NCI-H187 treated with DMSO at 0.1 percent for 48 hours (cell line): ENCODE measurements around the gene ONECUT3.

ENCODE experiments used
- DNase-seq: peaks from one replicate; lab custom pipeline; 2025; lab: John Stamatoyannopoulos, UW

Gene ONECUT3

DNA sequence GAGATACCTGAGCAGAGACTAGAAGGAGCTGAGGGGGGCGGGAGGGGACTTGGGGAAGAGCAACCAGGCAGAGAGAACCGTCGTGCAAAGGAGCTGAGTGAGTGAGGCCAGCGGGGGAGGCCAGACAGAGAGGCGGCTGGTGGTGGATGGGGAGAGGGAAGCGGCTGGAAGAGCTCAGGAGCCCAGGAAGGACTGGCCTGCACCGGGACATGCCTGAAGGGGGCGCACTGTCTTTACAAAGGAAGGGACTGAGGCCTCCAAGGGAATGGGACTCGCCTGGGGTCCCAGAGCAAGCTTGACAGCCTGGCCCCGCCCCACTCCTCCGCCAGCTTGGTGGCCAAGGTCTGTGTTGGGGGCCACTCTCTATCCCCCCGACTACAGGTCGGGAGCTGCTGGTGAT lies 14.9 kb downstream of the ONECUT3 start:
- no peak for DNase-seq

DNA sequence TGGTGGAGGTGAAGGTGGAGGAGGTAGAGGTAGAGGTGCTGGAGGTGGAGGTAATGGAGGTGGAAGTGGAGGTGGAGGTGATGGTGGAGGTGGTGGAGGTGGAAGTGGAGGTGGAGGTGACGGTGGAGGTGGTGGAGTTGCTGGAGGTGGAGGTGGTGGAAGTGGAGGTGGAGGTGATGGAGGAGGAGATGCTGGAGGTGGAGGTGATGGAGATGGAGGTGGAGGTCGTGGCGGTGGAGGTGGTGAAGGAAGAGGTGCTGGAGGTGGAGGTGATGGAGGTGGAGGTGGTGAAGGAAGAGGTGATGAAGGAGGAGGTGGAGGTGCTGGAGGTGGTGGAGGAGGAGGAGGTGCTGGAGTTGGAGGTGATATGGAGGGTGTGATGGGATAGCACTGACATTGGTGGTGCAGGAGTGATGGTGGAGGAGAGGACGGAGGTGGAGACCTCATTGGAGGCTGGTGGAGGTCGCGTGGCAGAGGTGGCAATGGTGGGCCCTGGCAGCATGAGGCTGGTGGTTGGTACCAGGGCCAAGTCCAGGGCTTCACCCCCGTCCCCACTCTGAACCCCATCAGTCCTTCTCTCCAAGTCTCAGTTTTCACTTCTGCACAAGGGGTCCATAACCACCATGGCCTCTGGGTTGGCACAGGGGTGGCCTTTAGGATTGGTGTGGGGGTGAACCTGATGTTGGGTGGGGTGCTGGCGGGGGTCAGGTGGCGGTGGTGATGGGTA lies 15.8 kb downstream of the ONECUT3 start:
- DNase-seq = no peak

DNA sequence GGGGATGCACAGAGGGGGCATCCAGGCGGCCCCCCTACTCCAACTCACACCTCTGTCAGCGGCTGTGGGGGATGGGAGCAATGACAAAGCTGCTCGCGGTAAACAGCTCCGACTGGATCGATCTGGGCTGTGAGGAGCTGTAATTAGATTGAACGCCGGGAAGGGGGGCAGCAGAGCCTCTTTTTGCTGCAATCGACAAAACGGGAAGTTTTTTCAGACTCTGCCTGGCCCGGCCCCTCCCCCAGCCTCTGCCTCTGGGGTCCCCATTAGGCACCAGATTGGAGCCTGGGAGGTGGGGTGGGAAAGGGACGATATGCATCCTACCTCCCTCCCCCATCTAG lies 16.3 kb downstream of the ONECUT3 start:
- DNase-seq = no peak

DNA sequence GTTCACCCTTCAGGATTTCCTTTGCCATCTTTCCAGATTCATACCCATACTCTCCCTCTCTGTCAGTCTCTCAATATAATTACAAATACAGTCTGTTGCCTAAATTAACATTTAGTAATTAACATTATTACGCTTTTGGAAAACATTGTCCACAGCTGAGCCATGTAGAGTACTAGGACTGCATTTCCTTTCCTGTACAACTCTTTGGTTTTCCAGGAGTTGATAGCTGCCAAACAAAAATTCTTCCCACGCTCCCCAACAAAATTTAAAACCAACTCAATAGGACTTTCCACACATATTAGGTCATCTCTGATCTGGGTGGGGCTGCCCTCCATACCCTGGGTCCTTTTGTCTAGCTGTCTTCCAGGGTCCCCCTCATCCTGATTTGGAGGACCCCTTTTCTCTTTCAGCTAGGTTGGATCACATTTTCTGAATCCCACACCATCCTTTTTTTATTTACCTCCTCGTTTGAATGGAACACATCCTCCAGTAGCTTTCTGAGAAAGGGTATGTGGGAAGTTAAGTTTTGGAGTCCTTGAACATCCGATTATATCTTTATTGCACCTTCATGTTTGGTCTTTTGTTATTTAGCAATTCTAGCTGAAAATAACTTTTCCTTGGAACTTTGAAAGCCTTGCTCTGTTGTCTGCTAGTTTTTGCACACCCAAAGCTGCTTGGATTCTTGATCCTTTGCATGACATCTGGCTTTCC lies 17.7 kb downstream of the ONECUT3 start:
- no peak for DNase-seq

DNA sequence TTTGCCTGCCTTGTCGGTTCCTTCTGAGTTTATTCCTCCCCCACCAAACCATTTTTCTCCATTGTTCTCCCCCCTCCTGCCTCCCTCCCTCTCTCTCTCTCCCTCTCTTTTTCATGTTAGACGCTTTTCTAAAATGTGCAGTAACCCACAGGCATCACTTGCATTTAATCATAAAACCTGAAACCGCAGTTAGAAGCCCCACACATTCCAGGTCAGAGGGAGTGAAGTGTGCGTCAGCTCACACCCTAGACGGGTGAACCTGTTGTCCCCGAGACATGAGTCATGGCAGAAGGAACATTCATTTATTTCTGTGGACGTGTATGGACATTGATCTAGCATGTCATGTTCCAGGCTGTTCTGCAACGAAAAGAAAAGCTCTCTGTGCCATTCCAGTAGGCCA lies 19.9 kb downstream of the ONECUT3 start:
- no peak for DNase-seq

DNA sequence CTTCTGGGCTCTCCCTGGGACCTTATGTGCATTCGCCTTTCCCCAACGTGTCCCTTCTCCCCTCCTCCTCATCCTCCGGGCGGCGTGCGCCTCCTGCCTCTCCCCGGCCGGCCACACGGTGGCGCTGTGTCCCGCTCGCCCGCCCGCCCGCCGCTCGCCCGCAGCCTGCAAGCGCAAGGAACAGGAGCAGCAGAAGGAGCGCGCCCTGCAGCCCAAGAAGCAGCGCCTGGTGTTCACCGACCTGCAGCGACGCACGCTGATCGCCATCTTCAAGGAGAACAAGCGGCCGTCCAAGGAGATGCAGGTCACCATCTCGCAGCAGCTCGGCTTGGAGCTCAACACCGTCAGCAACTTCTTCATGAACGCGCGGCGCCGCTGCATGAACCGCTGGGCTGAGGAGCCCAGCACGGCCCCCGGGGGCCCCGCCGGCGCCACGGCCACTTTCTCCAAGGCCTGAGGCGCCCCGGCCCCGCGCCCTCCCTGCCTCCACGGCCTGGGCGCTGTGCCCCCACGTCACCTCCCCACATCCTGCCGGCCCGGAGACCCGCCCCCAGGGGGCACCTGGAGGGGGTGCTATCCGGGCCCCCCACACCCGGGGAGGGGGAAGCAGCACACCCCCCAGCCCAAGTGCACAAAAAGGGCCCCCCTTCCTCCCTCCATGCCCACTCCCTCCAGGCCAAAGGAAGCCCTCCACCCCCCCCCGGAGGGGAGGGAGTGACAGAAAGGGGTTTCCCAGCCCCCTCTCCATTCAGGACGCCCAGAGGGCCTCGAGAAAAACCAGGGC lies 21.9 kb downstream of the ONECUT3 start:
- DNase-seq = no peak

DNA sequence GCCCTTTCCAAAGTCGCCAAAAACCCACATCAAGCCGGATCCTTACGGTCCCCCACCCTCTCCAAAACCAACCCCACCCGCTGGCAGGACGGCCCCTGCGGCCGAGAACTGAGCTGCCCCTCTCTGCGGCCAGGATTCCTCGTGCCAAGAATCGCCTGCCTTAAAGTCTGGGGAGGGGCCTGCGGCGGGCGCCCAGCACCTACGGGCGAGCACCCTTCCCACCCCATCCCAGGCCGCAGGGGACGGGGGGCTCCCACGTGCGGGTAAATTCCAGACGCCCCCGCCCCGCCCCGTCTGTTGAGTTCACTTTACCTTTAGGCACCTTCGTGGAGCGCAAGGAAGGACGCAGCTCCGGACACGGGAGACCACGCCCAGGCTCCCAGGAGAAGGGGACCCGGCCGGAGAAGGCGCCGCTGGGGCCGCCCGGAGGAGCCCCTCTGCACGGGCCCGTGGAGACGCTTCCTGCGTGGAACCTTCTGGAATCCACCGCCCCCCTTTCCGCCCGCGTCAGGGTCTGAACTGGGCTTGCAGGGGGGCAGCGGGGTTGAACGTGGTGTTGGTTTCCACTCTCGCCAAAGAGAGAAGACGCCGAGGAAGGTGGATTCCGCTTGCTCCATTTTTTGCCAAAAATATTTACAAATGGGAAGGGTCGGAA lies 22.8 kb downstream of the ONECUT3 start:
- no peak for DNase-seq

DNA sequence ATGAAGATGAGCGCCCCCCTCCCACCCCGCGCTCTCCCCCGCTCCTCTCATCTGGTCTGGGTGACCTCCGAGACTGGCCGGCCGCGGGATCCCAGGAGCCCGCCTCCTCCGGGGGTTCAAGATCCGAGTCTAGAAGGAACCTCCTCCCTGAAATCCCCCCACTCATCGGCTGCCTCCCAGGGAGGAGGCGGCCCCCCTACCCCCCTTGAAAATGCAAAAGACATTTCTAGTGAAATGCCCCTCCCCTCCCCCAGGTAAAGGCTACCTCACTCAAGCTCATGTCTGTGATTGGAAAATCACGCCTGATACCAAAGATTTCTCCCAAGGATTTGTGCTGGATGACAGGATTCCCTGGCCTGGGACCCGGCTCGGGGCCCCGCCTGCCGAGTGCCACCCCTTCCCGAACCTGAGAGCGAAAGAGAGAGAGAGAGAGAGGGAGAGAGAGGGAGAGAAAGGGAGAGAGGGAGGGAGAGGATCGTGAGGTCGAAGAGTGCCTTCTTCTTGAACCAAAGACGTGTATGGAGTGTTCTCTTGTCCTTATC lies 23.4 kb downstream of the ONECUT3 start:
- no peak for DNase-seq

DNA sequence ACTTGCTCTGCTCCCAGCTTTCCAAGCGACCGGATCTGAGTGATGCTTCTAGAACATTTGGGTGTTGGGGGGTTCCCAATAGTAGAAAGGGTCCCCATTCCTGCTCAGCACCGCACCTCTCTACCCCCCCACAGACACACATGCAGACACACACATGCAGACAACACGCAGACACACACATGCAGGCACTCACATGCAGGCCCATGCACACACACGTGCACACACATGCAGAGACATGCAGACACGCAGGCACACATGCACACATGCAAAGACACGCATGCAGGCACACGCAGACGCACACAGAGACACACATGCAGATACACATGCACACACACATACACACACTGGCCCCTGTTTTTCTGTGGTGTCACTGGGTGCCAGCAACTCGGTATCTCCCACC lies 23.8 kb downstream of the ONECUT3 start:
- no peak for DNase-seq

DNA sequence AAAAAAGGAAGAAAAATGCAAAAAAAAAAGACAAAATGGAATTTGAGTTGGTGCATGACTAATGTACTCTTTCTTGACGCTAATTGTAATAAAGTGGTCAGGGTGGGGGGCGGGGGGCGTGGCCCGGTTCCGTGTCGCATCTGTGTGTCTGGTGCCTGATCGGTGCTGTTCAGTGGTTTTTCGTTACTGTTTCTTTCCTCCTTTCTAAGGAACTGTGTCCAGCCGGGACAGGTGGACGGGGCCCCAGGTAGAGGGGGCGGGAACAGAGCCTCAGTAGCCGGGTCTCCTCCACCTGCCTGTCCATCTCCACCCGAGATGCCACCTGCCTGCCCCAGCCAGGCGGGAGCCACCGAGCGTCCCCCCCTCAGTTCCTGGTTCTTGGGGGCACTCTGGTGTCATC lies 26.3 kb downstream of the ONECUT3 start:
- DNase-seq = no peak

DNA sequence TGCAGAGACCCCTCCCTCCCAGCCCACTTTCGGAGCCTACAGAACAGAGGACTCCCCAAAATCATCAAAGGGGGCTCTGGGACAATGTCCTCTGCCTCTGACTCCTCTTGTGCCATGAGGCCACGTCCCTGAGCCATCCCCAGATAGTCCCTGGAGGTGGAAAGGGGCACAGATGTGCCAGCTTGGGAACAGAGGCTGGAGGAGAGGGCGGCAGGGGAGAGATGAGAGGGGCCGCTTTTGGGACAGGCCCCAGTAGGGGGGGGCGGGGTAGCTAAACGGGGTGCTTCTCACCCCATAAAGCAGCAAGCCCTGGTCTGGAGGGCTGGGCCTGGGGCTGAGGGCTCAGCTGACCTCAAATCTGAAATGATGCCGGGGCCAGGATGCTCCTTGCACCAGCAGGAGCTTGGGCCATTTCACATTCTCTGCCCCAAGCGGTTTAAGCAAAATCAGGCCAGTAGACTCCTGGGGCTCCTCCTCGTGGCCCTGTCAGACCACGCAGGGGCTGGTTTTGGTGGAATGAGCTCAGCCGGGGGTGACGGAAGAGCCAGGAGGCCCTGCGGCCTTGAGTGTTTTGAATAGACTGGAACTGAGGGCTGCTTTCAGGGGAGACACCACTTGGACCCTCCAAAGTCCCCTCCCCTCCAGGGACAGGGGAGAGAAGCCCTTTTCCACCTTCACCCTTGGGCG lies 27.1 kb downstream of the ONECUT3 start:
- DNase-seq = no peak

DNA sequence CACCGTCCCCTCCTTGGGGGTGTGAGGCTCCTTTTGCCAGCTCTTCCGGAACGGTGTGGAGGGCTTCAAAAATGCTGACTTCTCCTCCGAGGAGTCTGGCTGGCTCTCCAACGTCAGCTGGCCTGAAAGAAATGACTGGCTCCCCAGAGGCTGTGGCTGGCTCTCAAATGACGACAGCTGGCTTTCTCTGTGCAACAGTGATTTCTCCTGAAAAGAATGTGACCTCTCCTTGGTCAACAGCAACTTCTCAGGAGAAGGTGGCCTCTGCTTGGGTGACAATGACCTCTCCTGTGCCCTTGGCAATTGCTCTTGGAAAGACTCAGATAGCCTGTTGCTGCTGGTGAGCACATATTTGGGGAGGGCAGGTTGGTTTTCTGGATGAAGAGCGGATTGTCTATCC lies 29.2 kb downstream of the ONECUT3 start:
- no peak for DNase-seq

DNA sequence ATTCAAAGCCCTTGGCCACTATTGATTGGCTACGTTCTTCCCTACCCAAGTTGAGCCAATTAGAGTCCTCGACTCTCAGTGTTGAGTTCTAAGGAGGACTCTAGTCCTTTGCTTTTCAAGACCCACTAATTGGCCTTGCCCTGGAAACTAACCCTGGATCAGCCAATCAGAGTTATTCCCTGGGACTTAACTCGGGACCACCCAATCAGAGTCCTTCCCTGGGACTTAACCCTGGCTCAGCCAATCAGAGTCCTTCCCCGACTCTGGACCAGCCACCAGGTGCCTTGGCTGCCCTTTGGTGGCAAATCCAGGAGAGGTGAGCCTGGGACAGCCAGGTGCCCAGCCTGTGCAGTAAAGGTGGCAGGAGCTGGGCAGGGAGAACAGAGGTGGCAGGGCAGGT lies 30.0 kb downstream of the ONECUT3 start:
- DNase-seq = no peak

DNA sequence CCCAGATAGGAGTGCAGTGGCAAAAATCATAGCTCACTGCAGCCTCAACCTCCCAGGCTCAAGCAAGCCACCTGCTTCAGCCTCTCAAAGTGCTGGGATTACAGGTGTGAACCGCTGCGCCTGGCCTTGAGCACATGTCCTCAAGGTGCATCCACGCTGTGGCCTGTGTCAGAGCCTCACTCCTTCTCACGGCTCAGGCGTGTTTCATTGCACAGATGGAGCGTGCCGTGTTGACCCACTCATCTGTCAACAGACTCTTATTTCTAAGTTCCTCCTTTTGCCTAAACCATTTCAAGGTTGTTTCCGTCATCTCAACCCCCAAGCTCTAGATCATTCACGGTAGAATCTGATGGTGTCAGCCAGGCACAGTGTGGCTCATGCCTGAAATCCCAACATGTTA lies 30.6 kb downstream of the ONECUT3 start:
- no peak for DNase-seq

DNA sequence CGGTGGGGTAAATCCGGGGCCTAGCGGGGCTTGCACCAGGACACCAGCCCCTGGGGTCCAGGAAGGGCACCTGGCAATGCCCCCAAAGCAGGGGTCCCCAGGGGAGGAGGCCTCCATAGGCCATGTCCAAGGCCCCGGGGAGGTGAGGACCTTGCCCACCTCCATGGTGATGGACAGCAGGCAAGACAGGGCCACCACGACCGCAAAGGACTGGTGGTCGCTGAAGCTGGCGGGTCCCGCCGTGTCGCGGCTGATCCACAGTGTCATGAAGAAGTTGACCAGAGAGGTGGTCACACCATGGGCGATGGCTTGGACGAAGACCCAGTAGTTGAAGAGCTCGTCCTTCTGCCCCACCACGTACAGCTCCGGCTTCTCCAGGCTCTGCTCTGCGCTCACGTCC lies 32.0 kb downstream of the ONECUT3 start:
- no peak for DNase-seq

DNA sequence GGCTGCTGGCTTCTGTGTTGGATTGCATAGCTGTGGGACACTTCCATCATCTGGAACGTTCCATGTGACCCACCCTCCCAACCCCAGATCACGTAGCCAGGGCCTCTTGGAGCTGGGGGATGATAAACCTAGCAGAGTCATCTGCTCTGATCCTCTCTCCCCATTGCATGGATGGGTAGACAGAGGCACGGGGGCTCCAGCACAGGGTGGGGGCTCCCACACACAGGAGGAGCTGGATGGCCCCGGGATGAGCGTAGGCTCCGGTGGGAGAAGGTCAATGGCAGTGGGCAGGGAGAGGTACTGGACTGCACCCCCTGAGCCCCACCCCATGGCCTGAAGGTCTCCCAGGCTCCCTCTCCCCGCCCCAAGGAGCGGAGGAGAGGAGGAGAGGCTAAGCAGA lies 33.4 kb downstream of the ONECUT3 start:
- DNase-seq = no peak

DNA sequence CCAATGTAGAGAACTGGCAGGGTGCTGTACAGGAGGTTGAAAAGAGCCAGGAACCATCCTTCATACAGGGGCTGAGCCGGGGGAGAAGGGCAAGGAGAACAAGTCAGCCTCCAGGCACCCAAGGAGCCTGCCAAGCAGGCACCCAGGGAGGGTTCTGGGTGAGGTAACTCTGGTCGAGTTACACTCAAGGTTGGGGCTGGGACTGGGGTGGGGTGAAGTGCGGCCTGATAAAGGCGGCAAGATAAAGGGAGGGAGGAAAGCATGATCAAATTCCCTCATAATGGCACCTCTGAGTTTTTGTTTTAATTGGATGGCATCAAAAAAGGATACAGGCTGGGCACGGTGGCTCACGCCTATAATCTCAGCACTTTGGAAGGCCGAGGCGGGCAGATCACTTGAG lies 33.8 kb downstream of the ONECUT3 start:
- DNase-seq = no peak

DNA sequence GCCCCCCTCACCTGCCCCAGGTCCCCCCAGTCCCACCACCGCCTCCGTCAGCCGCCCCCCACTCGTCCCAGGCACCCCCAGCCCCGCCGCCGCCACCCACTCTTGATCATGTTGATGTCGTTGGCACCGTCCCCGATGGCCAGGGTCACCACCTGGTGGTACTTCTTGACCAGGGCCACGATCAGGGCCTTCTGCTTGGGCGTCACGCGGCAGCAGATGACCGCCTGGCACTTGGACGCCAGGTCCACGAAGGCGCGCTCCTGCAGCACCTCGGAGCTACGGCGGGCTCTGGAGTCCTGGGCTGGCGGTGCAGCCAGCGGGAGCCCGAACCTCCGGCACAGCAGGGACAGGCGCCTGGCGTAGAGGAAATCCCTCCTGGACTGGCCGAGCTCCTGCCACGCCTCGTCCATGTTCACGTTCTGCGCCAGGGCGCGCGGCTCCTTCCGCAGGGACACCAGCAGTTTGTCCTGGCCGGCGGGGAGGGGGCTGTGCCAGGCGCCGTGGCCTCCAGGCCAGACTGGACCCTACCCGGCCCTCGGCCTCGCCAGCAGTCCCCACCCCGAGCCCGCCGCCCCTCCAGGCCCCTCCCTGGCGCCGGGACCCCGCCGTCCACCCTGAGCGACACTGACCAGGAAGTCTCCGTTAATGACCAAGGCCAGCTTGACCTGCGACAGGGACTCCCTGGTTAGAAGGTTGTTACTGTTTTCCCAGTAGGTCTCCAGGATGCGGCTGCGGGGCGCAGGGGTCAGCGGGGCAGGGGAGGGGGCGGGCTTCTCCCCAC lies 36.1 kb downstream of the ONECUT3 start:
- no peak for DNase-seq

DNA sequence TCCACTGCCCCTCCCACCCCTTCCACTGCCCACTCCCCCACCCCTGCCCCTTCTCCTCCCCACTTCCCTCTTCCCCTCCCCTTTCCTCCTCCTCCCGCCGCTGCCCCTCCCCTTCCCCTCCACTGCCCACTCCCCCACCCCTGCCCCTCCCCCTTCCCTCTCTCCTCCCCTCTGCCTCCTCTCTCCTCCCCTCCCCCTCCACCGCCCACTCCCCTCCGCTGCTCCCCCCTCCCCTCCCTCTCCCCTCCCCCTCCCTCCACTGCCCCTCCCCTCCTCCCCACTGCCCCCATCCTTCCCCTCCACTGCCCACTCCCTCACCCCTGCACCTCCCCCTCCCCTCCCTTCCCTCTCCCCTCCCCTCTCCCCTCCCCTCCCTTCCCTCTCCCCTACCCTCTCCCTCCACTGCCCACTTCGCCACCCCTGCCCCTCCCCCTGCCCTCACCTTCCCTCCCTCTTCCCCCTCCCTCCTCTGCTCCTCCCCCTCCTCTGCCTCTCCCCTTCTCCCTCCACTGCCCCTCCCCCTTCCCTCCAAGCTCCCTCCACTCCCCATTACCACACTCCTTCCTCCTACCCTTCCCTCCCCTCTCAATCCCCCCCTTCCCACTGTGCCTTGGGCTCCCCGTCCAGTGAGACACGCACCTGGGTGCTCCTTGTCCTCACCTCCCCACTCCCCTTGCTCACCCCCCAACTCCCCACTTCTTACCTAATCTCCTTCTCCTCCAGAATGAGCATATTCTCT lies 36.9 kb downstream of the ONECUT3 start:
- no peak for DNase-seq

DNA sequence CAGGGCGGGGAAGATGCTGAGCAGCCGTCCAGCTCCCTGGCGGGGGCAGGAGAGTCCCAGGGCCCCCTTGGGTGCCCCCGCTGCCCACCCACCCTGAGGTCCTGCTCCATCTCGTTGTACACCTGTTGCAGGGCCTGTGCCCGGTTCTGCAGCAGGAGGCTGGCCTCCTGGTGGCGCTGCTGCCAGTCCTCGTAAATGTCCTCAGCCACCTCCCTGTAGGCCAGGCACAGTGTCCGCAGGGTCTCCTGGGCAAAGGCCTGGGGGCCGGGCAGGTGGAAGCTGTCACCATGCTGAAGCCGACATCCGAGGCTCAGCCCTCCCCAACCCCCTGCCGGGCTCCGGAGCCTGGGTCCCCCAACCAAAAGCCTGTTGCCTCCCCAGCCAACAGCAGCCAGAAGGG lies 38.6 kb downstream of the ONECUT3 start:
- no peak for DNase-seq
